ENCODE data around the gene TM9SF4.

Gene TM9SF4

GRCh38 chr20:32130352-32130751 is 20.8 kb downstream of the TM9SF4 start:
- ChIA-PET POLR2A (no interaction called here), CTCF (no interaction called here)
- no peak for TF ChIP-seq HOXD13 (CRISPR knock-in tag; IDR thresholded peaks at IDR 0.05; ENCODE audit: borderline replicate concordance)
- TF ChIP-seq ZNF792 (tag by site-specific recombination; IDR thresholded peaks at IDR 0.05), result no peak
- no peak for TF ChIP-seq TCF7L2 (IDR thresholded peaks at IDR 0.05; ENCODE audit: borderline replicate concordance, low read depth, low read length)
- no peak for TF ChIP-seq ZBTB44 (tag by site-specific recombination; IDR thresholded peaks at IDR 0.05)
- no peak for TF ChIP-seq ZNF280C (tag by site-specific recombination; IDR thresholded peaks at IDR 0.05)
- TF ChIP-seq ZNF157 (tag by site-specific recombination; IDR thresholded peaks at IDR 0.05), result no peak
- no peak for TF ChIP-seq ZNF529 (tag by site-specific recombination; IDR thresholded peaks at IDR 0.05; ENCODE audit: insufficient replicate concordance)
- no peak for TF ChIP-seq ZNF138 (tag by site-specific recombination; IDR thresholded peaks at IDR 0.05; ENCODE audit: borderline replicate concordance)
- no peak for TF ChIP-seq ZNF473 (tag by site-specific recombination; IDR thresholded peaks at IDR 0.05)
- H3K27ac ChIP-seq (ENCODE audit: extremely low read depth, low read depth, low read length), result no peak overlapping the region
- H3K4me1 ChIP-seq (ENCODE audit: control insufficient read depth, insufficient read depth, low read length), result peaks cover 2% of the 10 kb centered on the region; the same call in 1 of the 2 replicates
- no peaks in the 10 kb centered on the region for H3K9me3 ChIP-seq (ENCODE audit: control insufficient read depth, insufficient read depth, low read depth, low read length)
- H3K4me3 ChIP-seq (ENCODE audit: low read depth, low read length), result no peak overlapping the region
- H3K36me3 ChIP-seq (ENCODE audit: control insufficient read depth in 2 of 2, insufficient read depth in 1 of 2, low read length in 2 of 2), result peaks cover 0 to 16% of the 10 kb centered on the region in 2 experiments; a peak in 2 of 3 replicates

- Histone ChIP-seq H3K4me1 (ENCODE audit: control insufficient read depth, insufficient read depth, low read length) (peaks cover 2% of the 10 kb centered on the region; the same call in 1 of the 2 replicates), H3K27ac (ENCODE audit: extremely low read depth, low read depth, low read length) (no peak overlapping the region), H3K9me3 (ENCODE audit: control insufficient read depth, insufficient read depth, low read depth, low read length) (no peaks in the 10 kb centered on the region), H3K4me3 (ENCODE audit: low read depth, low read length) (no peak overlapping the region), H3K36me3 (ENCODE audit: control insufficient read depth in 2 of 2, insufficient read depth in 1 of 2, low read length in 2 of 2) (peaks cover 0 to 22% of the 10 kb centered on the region in 2 experiments; a peak in 2 of 3 replicates)
- CTCF ChIA-PET, result no interaction called here
- POLR2A ChIA-PET, result no interaction called here
- TF ChIP-seq ZNF664 (tag by site-specific recombination; IDR thresholded peaks at IDR 0.05), result no peak
- no peak for TF ChIP-seq ZBTB10 (tag by site-specific recombination; IDR thresholded peaks at IDR 0.05)
- no peak for TF ChIP-seq ZNF10 (tag by site-specific recombination; IDR thresholded peaks at IDR 0.05)
- TF ChIP-seq YY2 (tag by site-specific recombination; IDR thresholded peaks at IDR 0.05), result no peak
- no peak for TF ChIP-seq PRDM2 (tag by site-specific recombination; IDR thresholded peaks at IDR 0.05; ENCODE audit: borderline replicate concordance)
- TF ChIP-seq ZNF324 (tag by site-specific recombination; IDR thresholded peaks at IDR 0.05), result no peak
- TF ChIP-seq ZNF404 (tag by site-specific recombination; IDR thresholded peaks at IDR 0.05), result no peak
- TF ChIP-seq ZNF292 (tag by site-specific recombination; IDR thresholded peaks at IDR 0.05; ENCODE audit: borderline replicate concordance, low read depth), result no peak
- TF ChIP-seq TSHZ1 (tag by site-specific recombination; IDR thresholded peaks at IDR 0.05; ENCODE audit: borderline replicate concordance), result no peak
- no peak for TF ChIP-seq ZNF777 (tag by site-specific recombination; IDR thresholded peaks at IDR 0.05; ENCODE audit: borderline replicate concordance)
Observed at GRCh38 chr20:32130965-32131364, 21.5 kb downstream of the TM9SF4 start.
